Endometrial microvascular endothelial cells (primary cell): ENCODE measurements around the gene FAM89A. TPM values are rescaled to one million over a fixed set of nuclear protein-coding genes. Genes with fewer than 3 reads are reported as not detected.

Source experiments
- in situ Hi-C: cut with HindIII; loops from 2 replicates; pipeline ENCODE4 v1.10.0; 2017; ENCODE audit warnings: low sequenced_read_pairs, low pct_unique_long_range_greater_than_20kb; ENCODE audit errors: inconsistent ontology term
- total RNA-seq: library from RNA; depleted of rRNA; stranded (reverse); fragments of >200 nt; gene quantifications from one replicate; pipeline ENCODE4 v1.2.3, GENCODE V29; 2015; ENCODE audit errors: inconsistent ontology term

FAM89A gene
- total RNA-seq, result 10.0 TPM

DNA sequence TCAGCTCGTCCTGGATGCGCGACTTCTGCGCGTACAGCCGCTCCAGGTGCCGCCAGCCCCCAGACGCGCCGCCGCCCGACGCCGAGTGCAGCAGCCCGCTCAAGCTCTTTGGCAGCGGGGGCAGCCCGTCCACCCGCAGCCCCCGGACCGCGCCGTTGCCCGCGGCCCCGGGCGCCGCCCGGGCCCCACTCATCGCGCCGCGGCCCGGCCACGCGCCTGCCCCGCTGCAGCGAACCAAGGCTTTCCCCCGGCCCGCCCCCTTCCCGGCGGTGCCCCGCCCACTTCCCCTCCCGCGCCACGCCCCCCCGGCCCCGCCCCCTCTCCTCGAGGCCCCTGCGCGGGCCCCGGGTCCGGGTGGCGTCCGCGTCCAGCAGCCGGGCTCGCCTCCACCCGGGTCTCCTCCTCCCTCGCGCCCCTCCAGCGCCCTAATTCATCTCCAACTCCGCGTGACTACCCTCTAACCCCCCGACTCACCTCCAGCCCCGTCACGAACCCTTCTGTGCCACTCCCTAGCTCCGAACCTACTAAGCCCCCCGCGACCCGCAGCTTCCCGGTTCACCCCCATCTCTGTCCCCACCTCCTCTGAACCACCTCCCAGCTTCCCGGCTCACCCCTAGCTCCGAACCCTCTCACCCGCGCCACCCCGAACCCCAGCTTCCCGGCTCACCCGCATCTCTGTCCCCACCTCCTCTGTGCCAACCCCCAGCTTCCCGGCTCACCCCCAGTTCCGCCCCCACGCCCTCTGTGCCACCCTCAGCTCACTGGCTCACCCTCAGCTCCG is at the start of gene FAM89A:
FAM89A (minus strand) TSS at position 236 of the 781 bp plus-strand sequence; CDS start at position 193, 43 bp downstream.
- in situ Hi-C loops, result no loop called here

DNA sequence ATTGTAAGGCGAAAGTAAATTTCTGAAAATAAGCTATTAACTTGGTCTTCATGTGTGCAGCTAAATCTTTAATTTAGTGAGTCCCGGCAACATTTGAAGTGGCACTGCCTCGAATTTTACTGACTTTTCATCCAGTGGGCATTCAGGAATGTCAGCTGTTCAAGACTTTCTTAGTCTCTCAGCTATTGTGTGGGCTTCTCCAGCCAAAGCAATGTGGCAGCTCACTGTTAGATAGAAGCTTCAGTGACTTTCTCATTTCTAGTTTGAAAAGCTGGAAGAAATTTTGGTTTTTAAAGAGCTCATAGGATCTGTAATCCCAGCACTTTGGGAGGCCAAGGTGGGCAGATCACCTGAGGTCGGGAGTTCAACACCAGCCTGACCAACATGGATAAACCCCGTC is 44.3 kb upstream of the FAM89A start:
- in situ Hi-C loops, result no loop called here

DNA sequence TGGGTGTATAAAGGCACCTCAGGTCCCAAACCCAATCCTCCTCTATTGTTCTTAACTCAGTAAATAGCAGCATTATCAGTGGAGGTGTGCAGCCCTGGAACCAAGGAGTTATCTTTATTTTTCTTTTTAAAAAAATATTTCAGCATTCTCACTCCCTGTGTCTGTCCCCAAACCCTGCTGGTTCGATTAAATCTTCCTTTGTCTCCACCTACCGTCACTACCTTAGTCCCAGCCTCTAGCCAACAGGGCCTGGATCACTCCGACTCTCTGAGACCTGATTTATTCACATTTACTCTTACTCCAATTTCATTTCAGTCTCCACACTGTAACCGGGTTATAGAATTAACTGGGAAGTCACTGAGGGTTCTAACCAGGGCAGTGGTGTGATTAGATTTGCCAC is 39.1 kb upstream of the FAM89A start:
- in situ Hi-C loops, result no loop called here

DNA sequence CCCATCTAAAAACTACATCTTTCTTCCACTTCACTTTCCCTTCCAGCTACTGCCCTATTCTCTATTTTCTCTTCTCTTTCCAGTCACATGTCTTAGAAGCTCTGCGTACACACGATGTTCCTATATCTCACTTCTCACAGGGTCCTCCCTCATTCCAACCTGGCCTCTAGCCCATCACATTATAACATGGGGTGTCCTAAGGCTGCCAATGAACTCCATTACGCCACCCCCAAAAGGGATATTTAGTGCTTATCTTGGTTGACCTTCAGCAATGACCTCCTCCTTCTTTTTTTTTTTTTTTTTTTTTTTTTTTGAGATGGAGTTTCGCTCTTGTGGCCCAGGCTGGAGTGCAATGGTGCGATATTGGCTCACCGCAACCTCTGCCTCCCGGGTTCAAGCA is 38.2 kb upstream of the FAM89A start:
- in situ Hi-C loops, result no loop called here

DNA sequence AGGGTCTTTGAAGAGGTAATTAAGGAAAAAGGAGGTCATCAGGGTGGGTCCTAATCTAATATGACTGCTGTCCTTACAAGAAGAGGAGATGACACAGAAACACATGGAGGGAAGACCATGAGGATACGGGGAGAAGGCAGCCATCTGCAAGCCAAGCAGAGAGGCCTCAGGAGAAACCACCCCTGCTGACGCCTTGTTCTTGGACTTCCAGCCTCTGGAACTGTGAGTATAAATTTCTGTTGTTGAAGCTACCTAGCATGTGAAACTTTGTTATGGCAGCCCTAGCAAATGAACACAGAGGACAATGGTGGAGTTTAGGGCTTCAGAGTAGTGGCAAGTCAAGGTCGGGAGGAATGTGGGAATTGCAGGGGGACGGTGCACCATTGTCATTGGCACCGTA is 36.7 kb upstream of the FAM89A start:
- in situ Hi-C loops, result no loop called here

DNA sequence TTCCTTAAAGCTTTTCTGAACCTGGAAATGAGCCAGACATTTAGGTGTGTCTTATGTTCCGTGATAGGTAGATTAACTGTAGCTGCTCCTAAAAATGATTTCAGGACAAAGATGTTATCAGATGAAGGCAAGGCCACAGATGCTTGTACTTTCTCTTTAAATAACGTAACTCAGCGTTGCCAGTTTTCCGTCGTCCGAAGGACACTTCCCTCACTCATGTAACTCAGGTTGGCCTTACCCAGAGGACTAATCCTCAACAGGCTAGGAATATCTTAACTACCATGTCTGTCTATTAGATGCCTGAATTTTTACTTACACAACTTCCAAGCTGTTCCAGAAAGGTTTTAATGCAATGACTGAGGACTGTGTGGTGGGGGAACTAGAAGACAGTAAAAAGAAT is 35.4 kb upstream of the FAM89A start:
- in situ Hi-C loops, result no loop called here

DNA sequence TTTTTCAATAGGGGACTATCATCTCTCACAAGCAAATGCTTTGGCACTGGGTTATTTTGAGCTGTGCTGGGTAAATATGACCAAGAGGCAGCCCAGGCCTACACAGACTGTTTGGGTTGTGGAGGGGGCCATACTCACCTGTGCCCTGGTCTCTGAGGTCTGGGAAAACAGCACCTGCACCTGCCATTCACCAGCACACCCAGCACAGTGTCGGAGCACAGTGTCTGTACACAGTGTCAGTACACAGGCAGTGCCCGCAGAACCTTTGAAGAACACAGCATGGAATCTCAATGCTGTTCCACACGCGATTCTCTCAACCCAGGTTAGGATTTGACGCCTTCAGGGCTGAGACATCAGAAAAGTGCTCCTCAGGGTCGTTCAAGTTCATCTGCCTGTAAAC is 35.0 kb upstream of the FAM89A start:
- in situ Hi-C loops, result no loop called here

DNA sequence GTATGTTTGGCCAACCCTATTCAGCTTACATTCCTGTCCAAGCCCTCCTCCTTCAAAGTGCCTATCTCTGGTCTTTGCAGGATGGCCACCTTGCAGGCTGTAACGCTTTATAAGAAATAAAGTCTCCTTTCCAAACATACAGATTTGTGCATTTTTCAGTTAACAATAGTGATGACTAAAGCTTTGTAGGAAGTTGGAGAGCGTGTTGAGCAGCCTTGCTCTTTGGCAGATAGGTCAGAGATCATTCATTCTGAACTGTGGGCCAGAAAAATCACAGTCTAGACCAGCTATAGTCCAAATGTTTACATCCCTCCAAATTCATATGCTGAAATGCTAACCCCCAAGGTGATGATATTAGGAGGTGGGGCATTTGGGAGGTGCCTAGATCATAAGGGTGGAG is 34.0 kb upstream of the FAM89A start:
- in situ Hi-C loops, result no loop called here

DNA sequence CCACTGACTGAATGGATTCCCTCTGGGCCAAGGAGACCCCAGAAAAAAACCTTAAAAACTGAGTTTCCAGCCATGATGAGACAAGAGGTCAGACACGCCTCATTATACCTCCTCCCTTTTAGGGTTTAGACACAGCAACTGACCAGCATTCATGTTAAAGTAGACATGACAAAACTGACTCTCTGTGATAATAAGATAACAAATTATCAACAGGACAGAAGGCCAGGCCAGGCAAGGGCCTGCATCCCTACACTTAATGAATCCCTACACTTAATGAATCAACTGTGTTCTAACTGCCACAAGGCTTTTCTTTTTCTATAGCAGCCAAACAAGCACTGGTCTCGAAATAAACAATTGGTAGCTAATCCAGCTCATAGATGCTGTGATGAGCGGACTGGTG is 33.3 kb upstream of the FAM89A start:
- in situ Hi-C loops, result no loop called here

DNA sequence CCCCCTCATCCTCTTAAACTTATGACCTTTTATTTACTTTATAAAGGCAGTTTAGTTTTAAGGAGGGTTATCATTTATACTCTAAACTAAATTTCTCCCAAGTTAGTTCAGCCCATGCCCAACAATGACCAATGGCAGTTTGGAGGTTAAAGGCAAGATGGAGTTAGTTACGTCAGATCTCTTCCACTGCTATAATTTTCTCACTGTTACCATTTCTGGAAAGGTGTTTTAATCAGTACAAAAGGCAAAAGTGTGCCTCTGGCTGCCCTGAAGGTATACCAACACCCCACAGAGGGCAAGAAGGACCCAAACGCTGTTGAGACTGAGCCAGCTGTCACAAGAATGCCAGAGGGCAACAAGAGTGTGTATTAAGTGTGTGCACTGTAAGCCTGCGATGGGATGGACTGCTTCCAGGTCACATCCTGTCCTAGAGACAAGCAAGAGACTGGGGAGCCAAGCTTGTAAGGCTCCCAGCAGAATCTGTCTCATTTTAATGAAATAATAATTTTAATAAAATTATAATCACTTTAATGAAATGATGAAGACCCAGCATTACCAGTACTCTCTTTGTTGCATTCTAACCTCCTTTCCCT is 32.5 kb upstream of the FAM89A start:
- in situ Hi-C loops, result no loop called here

DNA sequence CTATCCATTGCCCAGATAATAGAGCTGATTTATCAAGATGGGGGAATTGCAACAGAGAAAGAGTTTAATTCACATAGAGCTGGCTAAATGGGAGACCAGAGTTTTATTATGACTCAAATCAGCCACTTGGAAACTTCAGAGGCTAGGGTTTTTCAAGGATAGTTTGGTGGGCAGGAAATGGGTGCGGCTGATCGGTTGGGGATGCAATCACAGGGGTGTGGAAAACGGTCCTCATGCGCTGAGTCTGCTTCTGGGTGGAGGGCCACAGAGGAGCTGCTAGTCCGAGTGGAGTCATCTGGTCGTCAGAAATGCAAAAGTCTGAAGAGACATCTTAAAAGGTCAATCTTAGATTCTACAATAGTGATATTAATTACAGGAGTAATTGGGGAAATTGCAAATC is 32.0 kb upstream of the FAM89A start:
- in situ Hi-C loops, result no loop called here

DNA sequence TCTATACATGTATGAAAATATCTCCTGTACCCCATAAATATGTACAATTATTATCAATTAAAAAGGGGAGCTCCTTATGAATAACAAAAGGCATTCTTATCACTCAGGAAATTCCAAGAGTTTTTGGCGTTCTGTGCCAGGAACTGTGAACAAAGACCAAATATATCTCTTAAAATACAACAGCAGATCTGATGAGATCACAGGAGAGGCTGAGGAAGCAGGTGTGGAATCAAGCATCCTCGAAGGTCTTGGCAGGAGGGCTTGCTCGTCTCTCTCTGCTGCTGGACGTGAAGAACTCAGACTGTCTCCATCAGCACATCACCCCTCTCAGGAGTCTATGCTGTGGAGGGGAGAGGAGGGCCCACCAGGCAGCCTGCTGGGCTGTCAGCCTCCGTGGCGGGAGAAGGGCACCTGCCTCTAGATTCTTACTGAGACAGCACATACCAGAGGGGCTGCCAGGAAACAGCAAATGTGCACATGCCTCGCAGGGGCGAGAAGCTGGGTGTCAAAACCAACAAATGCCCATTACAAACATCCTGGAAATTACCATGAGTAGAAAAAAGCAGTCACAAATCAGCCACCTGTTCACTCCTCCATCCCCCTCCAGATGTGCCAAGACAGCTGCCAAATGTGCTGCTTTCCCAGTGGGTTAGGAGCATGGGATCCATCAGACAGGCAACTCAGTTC is 30.8 kb upstream of the FAM89A start:
- in situ Hi-C loops, result no loop called here

DNA sequence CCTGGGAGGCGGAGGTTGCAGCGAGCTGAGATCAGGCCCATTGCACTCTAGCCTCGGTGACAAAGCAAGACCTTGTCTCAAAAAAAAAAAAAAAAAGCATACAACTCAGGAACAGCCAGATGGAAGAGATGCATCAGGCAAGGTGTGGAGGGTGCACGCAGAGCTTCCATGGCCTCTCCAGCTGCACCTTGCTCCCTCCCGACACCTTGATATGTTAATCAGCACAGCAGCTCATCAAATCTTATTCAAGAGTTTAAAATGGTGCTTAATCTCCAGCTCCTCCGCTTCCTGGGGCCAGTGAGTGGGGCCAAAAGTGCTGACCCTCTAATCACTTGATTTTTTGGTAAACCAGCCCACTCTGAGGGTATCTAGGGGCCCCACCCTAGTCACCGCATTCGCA is 29.3 kb upstream of the FAM89A start:
- in situ Hi-C loops, result no loop called here

DNA sequence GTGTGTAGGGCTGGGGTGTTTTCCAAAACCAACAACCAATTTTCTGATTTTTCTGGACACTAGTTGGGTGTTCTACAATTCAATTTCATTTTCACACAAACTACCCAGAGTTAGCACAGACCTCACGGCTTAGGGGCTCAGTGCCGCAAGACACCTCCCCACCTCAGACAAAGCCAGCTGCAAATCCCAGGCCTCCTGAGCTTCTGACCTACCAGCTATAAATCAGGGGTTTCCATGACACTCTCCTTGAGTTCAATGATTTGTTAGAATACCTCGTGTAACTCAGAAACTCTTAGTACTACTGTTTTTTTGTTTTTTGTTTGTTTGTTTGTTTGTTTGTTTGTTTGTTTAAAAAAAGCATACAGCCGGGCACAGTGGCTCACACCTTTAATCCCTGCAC is 28.7 kb upstream of the FAM89A start:
- in situ Hi-C loops, result no loop called here

DNA sequence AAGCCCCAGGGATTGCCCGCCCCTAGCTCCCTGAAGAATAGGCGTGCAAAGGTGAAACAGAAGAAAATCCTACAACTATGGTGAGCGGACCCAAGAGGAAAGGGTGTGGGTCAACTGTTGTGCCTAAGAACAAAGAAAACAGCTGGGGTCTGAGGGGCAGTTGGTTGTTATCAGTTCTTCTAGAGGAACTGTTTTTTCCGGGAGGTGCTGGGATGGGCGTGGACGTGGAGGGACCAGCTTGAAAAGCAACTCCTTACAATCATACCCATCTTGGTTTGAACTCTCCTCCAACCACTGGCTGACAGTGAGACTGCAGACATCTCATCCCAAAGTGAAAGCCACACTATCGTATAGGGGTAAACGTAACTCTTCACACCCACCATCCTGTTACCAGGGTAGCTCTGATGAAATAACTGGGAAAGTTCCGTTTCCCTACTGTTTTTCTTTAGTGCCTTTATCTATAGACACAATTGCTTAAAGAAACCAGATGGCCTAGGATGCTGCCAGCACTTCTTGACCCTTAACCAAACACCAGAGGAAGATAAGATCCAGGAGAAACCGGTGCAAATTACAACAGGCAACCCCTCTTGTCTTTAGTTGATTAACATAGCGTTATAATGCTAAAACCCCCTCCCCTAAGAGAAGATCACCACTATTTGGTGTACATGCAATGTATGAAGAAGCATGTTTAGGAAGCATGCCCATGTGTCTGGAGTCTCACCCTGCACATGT is 25.6 kb upstream of the FAM89A start:
- in situ Hi-C loops, result no loop called here

DNA sequence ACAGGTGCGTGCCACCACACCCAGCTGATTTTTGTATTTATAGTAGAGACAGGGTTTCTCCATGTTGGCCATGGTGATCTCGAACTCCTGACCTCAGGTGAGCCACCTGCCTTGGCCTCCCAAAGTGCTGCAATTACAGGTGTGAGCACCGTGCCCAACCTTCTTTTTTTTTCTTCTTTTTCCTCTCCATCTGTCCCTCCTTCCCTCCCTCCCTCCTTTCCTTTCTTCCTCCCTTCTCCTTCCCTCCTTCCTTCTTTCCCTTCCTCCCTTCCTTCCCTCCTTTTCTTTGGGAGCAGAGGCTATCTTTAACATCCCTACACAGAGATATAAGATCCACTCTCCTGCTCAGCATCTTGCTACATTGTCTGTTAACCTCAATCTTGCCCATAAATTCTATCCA is 24.4 kb upstream of the FAM89A start:
- in situ Hi-C loops, result no loop called here

DNA sequence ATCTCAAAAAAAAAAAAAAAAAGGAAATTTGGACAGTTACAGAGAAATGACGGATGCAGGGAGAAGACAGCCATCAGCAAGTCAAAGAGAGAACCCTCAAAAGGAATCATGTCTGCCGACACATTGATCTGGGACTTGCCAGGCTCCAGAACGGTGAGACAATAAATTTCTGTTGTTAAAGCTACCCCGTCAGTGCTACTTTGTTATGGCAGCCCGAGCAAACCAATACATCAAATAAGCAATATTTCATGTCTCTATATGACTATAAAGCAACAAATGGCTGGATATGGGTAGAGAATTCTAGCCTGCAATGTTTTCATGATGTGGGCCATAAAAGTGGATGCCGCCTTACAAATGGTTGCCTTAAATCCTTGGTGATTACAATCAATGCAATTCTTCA is 23.3 kb upstream of the FAM89A start:
- in situ Hi-C loops, result no loop called here

DNA sequence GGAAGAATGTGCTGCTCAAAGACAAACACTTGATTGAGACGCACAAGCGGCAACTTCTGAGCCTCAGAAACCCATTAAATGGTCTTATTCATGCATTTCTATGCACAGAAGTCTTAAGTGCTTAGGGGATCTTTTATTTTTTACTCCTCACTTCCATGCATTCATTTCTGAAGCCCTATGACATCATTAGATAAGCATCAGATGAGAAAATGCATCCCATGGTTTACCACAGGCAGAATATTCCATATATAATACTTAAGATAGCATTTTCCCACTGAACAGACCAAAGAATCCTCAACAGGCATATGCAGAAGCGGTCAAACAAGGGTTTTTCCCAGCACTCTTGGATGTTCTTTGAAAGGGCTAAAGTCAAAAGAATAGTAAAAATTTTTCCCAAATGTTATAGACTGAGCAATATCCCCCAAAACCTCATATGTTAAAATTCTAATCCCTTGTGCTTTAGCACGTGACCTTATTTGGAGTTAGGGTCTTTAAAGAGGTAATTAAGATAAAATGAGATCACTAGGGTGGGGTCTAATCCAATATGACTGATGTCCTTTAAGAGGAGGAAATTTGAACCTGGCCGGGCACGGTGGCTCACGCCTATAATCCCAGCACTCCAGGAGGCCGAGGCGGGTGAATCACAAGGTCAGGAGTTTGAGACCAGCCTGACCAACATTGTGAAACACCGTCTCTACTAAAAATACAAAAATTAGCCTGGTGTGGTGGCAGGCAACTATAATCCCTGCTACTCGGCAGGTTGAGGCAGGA is 22.6 kb upstream of the FAM89A start:
- in situ Hi-C loops, result no loop called here
